A549 (cell line): Measurements from ENCODE around the gene FAM9C. TPM values are rescaled to one million over a fixed set of nuclear protein-coding genes. Genes with fewer than 3 reads are reported as not detected.
A peak's percentile ranks its signal among the peaks of the same experiment; 100 is the strongest.

Source experiments
- ATAC-seq, 2 experiments: fragments of 200-7000 bp in 1 of 2; fragments of >200 bp in 1 of 2; cut with Nextera tagmentation in 1 of 2; cut with Tn5 transposase in 1 of 2; 3 replicates each; pipeline versions ENCODE4 v1.8.0 to v1.9.1; 2018 to 2020; ENCODE audit warnings: mild to moderate bottlenecking in 1 of 2, moderate library complexity in 1 of 2
- CTCF ChIA-PET: fragments of 300-600 bp; sonication (Branson Sonifier 250); formaldehyde crosslinking; extraction: SDS; loops from one replicate; lab custom pipeline; 2021; ENCODE audit warnings: antibody characterized with exemption, inconsistent platforms; lab: Yijun Ruan, JAX
- POLR2A ChIA-PET: fragments of 350-600 bp; formaldehyde crosslinking; extraction: SDS; loops from one replicate; lab custom pipeline; 2021; ENCODE audit warnings: antibody characterized with exemption, inconsistent platforms; lab: Yijun Ruan, JAX
- DNase-seq, 2 experiments: peaks; one replicate each; pipeline versions ENCODE4 v3.0.0 to v3.0.0-alpha.2; 2011 to 2016; ENCODE audit warnings: low read depth in 1 of 2, low spot score in 1 of 2
- FAIRE-seq: peaks from 2 replicates; lab custom pipeline; 2011; peaks lifted over from hg19 to GRCh38; lab: Jason Lieb, UNC
- H3K27ac ChIP-seq, 2 experiments: fragments of >200 bp; sonication (Bioruptor Twin); formaldehyde crosslinking; 3 replicates each; pipeline ENCODE4 v1.5.1; 2016 to 2017
- H3K4me1 ChIP-seq: fragments of >200 bp; sonication (Bioruptor Twin); formaldehyde crosslinking; 3 replicates; pipeline ENCODE4 v1.6.1; 2016
- H3K4me2 ChIP-seq: fragments of >200 bp; sonication (Bioruptor Twin); formaldehyde crosslinking; 3 replicates; pipeline ENCODE4 v1.6.1; 2016
- H3K4me3 ChIP-seq: fragments of >200 bp; sonication (Bioruptor Twin); formaldehyde crosslinking; 3 replicates; pipeline ENCODE4 v1.5.1; 2016
- H3K9me3 ChIP-seq: fragments of >200 bp; sonication (Bioruptor Twin); formaldehyde crosslinking; 3 replicates; pipeline ENCODE4 v1.6.1; 2016
- BCL3 ChIP-seq: fragments of >200 bp; sonication (Bioruptor Twin); formaldehyde crosslinking; IDR thresholded peaks from 3 replicates; pipeline ENCODE4 v1.6.1; 2016
- CEBPB ChIP-seq, 2 experiments: fragments of >200 bp in 1 of 2; sonication (Bioruptor Twin) in 1 of 2; formaldehyde crosslinking in 1 of 2; IDR thresholded peaks; 2 replicates each; pipeline ENCODE4 v1.6.1; 2012 to 2016
- EHMT2 ChIP-seq: fragments of 200-600 bp; sonication (generic); IDR thresholded peaks from 2 replicates; pipeline ENCODE4 v1.6.1; 2016; ENCODE audit warnings: antibody characterized with exemption, low read depth, mild to moderate bottlenecking, moderate library complexity
- EP300 ChIP-seq, 2 experiments: fragments of >200 bp; sonication (Bioruptor Twin); formaldehyde crosslinking; IDR thresholded peaks; 2 replicates in 1 of 2; 3 replicates in 1 of 2; pipeline ENCODE4 v1.6.1; 2016 to 2017
- FOSB ChIP-seq: fragments of 250-450 bp; sonication (Bioruptor Pico); IDR thresholded peaks from 2 replicates; pipeline ENCODE4 v1.5.0; 2020; ENCODE audit warnings: mild to moderate bottlenecking, moderate library complexity
- FOSL2 ChIP-seq, 2 experiments: fragments of 450-650 bp in 1 of 2; fragments of >200 bp in 1 of 2; sonication (Bioruptor Twin) in 1 of 2; formaldehyde crosslinking; IDR thresholded peaks; 2 replicates each; pipeline versions ENCODE4 v1.5.0 to v1.6.1; 2016 to 2020; ENCODE audit warnings: mild to moderate bottlenecking in 1 of 2, moderate library complexity in 1 of 2
- FOXS1 ChIP-seq: fragments of 250-450 bp; sonication (Bioruptor Pico); IDR thresholded peaks from 2 replicates; pipeline ENCODE4 v1.5.0; 2020; ENCODE audit warnings: mild to moderate bottlenecking, moderate library complexity
- HDAC2 ChIP-seq: fragments of 200-600 bp; sonication (generic); IDR thresholded peaks from 2 replicates; pipeline ENCODE4 v1.6.1; 2016
- HEYL ChIP-seq: fragments of 250-450 bp; sonication (Bioruptor Pico); IDR thresholded peaks from 2 replicates; pipeline ENCODE4 v1.8.0; 2021; ENCODE audit warnings: mild to moderate bottlenecking, moderate library complexity
- HOXA7 ChIP-seq: fragments of 250-450 bp; sonication (Bioruptor Pico); IDR thresholded peaks from 2 replicates; pipeline ENCODE4 v1.5.0; 2020; ENCODE audit warnings: mild to moderate bottlenecking, moderate library complexity
- KDM5A ChIP-seq: fragments of 200-600 bp; sonication (generic); IDR thresholded peaks from 2 replicates; pipeline ENCODE4 v1.6.1; 2016; ENCODE audit warnings: antibody characterized with exemption, mild to moderate bottlenecking
- MAFK ChIP-seq: fragments of 450-650 bp; IDR thresholded peaks from 2 replicates; pipeline ENCODE4 v1.6.1; 2014; ENCODE audit not compliant: partially characterized antibody
- MAZ ChIP-seq: fragments of 150-350 bp; IDR thresholded peaks from 2 replicates; pipeline ENCODE4 v1.6.1; 2014; ENCODE audit warnings: antibody characterized with exemption, low read depth, low read length, borderline replicate concordance
- NFE2L2 ChIP-seq: fragments of 150-350 bp; conservative IDR thresholded peaks from 2 replicates; pipeline ENCODE4 v1.6.1; 2014; ENCODE audit warnings: low read length
- POLR2A ChIP-seq: IDR thresholded peaks from 2 replicates; pipeline ENCODE4 v1.6.1; 2012; ENCODE audit warnings: mild to moderate bottlenecking, low read length
- RAD21 ChIP-seq, 2 experiments: fragments of >200 bp in 1 of 2; sonication (Bioruptor Twin) in 1 of 2; formaldehyde crosslinking in 1 of 2; IDR thresholded peaks in 1 of 2; conservative IDR thresholded peaks in 1 of 2; 2 replicates in 1 of 2; 3 replicates in 1 of 2; pipeline ENCODE4 v1.6.1; 2012 to 2018; ENCODE audit warnings: inconsistent platforms in 1 of 2
- RARB ChIP-seq: fragments of 250-450 bp; sonication (Bioruptor Pico); IDR thresholded peaks from 2 replicates; pipeline ENCODE4 v1.8.0; 2021; ENCODE audit warnings: mild to moderate bottlenecking, moderate library complexity
- REST ChIP-seq: fragments of 200-600 bp; sonication (generic); IDR thresholded peaks from 2 replicates; pipeline ENCODE4 v1.6.1; 2016; ENCODE audit warnings: antibody characterized with exemption, mild to moderate bottlenecking, moderate library complexity
- RFX5 ChIP-seq: fragments of 450-650 bp; IDR thresholded peaks from 2 replicates; pipeline ENCODE4 v1.7.1; 2014; ENCODE audit warnings: antibody characterized with exemption, mild to moderate bottlenecking, moderate library complexity
- RNF2 ChIP-seq: fragments of 200-600 bp; sonication (generic); IDR thresholded peaks from 2 replicates; pipeline ENCODE4 v1.6.1; 2016; ENCODE audit warnings: low read depth, mild to moderate bottlenecking, antibody characterized with exemption, moderate library complexity, borderline replicate concordance
- SMC3 ChIP-seq: fragments of >200 bp; sonication (Bioruptor Twin); formaldehyde crosslinking; IDR thresholded peaks from 3 replicates; pipeline ENCODE4 v1.6.1; 2018; ENCODE audit warnings: inconsistent platforms
- TP53 ChIP-seq: fragments of 250-450 bp; sonication (Bioruptor Pico); IDR thresholded peaks from 2 replicates; pipeline ENCODE4 v1.5.0; 2021; ENCODE audit warnings: mild to moderate bottlenecking, moderate library complexity
- ZC3H11A ChIP-seq: fragments of 450-650 bp; IDR thresholded peaks from 2 replicates; pipeline ENCODE4 v1.6.1; 2014; ENCODE audit warnings: antibody characterized with exemption, mild to moderate bottlenecking
- ZNF302 ChIP-seq: fragments of 250-450 bp; sonication (Bioruptor Pico); IDR thresholded peaks from 2 replicates; pipeline ENCODE4 v1.9.0; 2021; ENCODE audit warnings: inconsistent platforms, mild to moderate bottlenecking, moderate library complexity
- WGBS: methylation state at CpG from one replicate; pipeline ENCODE4 v1.1.6; 2017; ENCODE audit errors: missing lambda C conversion rate; 5-methylcytosine and 5-hydroxymethylcytosine counted together
- polyA plus RNA-seq, 4 experiments: library from polyadenylated mRNA; depleted of rRNA in 3 of 4; stranded (reverse); fragments of >200 nt; fragmentation: RNase III in 1 of 4; extraction: RNeasy Plus Mini Kit Qiagen cat#74134 plus additional on column Dnase treatment in 1 of 4; gene quantifications; 2 replicates in 3 of 4; 3 replicates in 1 of 4; pipeline ENCODE4 v1.2.3, GENCODE V29; 2011 to 2017

Gene FAM9C
- polyA plus RNA-seq, 2 of the 4 experiments (the other 2 are of a cell fraction) = 0.03 TPM; not detected in 1

- TF ChIP-seq REST (no peak), BCL3 (no peak), NFE2L2 (no peak), TP53 (CRISPR knock-in tag) (no peak), POLR2A (no peak), KDM5A (no peak)
- H3K4me1 ChIP-seq = peaks cover 16% of the 10 kb centered on the region
- DNase-seq (no peak), ATAC-seq (no peak), FAIRE-seq (no peak)
- H3K4me3 ChIP-seq = no peak overlapping the region
- WGBS = 60% methylated on average over 6 of the region's 6 CpGs
- CTCF ChIA-PET = interaction anchor here (1.2 kb wide), 1 partner anchor 11 kb away, joined by 3 read pairs; no protein-coding TSS in a partner anchor
- H3K9me3 ChIP-seq = no peaks in the 10 kb centered on the region
- H3K27ac ChIP-seq = peak overlapping the region in 1 of 2 experiments; percentile 69; a peak in 2 of 6 replicates
- POLR2A ChIA-PET = interaction anchor here (0.6 kb wide), 1 partner anchor 14 kb away, joined by 4 read pairs; no protein-coding TSS in a partner anchor
- H3K4me2 ChIP-seq = 0 out of 3 replicates have a peak overlapping the region, but pooled peaks have one; percentile 20
Observed at GRCh38 chrX:13081395-13082205, 37.2 kb upstream of the FAM9C start.

DNA sequence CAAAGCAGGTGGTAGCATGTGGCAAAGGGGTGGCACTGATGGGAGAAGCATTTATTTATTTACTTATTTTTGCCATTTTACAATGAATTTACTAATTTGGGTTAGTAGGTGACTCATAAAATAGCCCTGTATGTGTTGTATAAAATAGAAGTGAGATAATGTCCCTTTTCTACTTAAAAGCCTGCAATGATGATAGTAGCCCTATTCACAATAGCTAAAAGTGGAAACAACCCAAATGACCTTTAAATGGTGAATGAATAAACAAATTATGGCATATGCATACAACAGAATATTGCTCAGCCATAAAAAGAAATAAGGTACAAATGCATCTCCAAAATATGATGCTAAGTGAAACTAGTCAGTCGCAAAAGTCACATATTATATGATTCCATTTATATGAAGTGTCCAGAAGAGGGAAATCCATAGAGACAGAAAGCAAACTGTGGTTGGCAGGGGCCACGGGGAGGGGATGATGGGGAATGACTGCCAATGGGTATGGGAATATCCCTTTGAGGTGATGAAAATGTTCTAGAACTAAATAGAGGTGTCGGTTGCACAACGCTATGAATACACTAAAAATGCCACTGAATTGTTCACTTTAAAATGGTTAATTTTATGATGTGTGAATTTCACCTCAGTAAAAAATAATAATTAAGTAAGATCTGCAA lies 35.8 kb upstream of the FAM9C start:
- no peak for DNase-seq
- CTCF ChIA-PET = no interaction called here
- POLR2A ChIA-PET = no interaction called here
- no peak for ATAC-seq
- no peak overlapping the region for H3K4me3 ChIP-seq
- H3K4me2 ChIP-seq = no peak overlapping the region
- 91% methylated on average over 4 of the region's 4 CpGs for WGBS
- no peak for FAIRE-seq
- H3K9me3 ChIP-seq = no peaks in the 10 kb centered on the region
- peaks cover 16% of the 10 kb centered on the region for H3K4me1 ChIP-seq
- peak overlapping the region in 1 of 2 experiments; percentile 58; a peak in 1 of 6 replicates for H3K27ac ChIP-seq
- no peak for TF ChIP-seq MAFK
- TF ChIP-seq REST = no peak
- TF ChIP-seq HOXA7 (CRISPR knock-in tag) = no peak
- no peak for TF ChIP-seq FOSB (CRISPR knock-in tag)
- no peak for TF ChIP-seq SMC3
- TF ChIP-seq HEYL (CRISPR knock-in tag) = no peak
- TF ChIP-seq ZC3H11A = no peak
- TF ChIP-seq RAD21 (conservative IDR thresholded peaks at IDR 0.05 in 1 of 2, IDR thresholded peaks at IDR 0.05 in 1 of 2) = no peak
- TF ChIP-seq RFX5 = no peak
- no peak for TF ChIP-seq EP300 (IDR thresholded peaks at IDR 0.05)
- no peak for TF ChIP-seq RNF2
- TF ChIP-seq ZNF302 (CRISPR knock-in tag) = no peak
- no peak for TF ChIP-seq FOSL2 (IDR thresholded peaks at IDR 0.05)
- no peak for TF ChIP-seq FOSL2 (CRISPR knock-in tag; IDR thresholded peaks at IDR 0.05)
- TF ChIP-seq EHMT2 = no peak
- TF ChIP-seq MAZ = no peak
- TF ChIP-seq RARB (CRISPR knock-in tag) = no peak
- no peak for TF ChIP-seq CEBPB (IDR thresholded peaks at IDR 0.05)
- no peak for TF ChIP-seq HDAC2
- no peak for TF ChIP-seq FOXS1 (CRISPR knock-in tag)
- TF ChIP-seq, all 56 proteins: peak for 0
